ENCODE measurements around the gene FAM53A.

FAM53A gene

GRCh38 chr4:1628892-1629698 lies 55.0 kb downstream of the FAM53A start:
- TF ChIP-seq, protein P1, sequence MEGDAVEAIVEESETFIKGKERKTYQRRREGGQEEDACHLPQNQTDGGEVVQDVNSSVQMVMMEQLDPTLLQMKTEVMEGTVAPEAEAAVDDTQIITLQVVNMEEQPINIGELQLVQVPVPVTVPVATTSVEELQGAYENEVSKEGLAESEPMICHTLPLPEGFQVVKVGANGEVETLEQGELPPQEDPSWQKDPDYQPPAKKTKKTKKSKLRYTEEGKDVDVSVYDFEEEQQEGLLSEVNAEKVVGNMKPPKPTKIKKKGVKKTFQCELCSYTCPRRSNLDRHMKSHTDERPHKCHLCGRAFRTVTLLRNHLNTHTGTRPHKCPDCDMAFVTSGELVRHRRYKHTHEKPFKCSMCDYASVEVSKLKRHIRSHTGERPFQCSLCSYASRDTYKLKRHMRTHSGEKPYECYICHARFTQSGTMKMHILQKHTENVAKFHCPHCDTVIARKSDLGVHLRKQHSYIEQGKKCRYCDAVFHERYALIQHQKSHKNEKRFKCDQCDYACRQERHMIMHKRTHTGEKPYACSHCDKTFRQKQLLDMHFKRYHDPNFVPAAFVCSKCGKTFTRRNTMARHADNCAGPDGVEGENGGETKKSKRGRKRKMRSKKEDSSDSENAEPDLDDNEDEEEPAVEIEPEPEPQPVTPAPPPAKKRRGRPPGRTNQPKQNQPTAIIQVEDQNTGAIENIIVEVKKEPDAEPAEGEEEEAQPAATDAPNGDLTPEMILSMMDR (IDR thresholded peaks at IDR 0.05; ENCODE audit: low read depth, low read length) = peak; percentile 95
- DNase-seq (ENCODE audit: extremely low read depth, low read depth) = no peak

- no peak for DNase-seq (ENCODE audit: extremely low read depth, low read depth)
- TF ChIP-seq, protein P1 (IDR thresholded peaks at IDR 0.05; ENCODE audit: low read depth, low read length) = no peak
Observed at GRCh38 chr4:1627417-1628313, 56.4 kb downstream of the FAM53A start.

GRCh38 chr4:1626941-1627340 lies 57.2 kb downstream of the FAM53A start:
- TF ChIP-seq, protein P1 (IDR thresholded peaks at IDR 0.05; ENCODE audit: low read depth, low read length) = no peak
- no peak for DNase-seq (ENCODE audit: extremely low read depth, low read depth)

DNA sequence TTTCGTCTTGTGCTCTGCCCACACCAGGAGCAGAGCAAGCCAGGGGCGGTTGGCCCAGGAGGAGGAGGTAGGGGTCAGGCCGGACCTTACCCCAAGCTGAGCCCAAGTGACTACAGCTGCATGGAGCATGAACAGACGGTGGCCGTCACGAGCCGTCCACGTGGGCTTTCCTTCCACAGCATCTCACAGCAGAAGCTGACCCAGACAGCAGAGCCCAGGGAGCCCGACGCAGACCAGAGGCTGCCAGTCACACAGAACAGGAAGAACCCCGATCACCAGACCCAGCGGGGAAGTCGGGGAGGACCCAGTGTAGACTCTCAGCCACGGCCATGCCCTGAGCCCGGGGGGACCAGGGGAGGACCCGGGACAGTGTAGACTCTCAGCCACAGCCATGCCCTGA lies 58.0 kb downstream of the FAM53A start:
- no peak for DNase-seq (ENCODE audit: extremely low read depth, low read depth)
- TF ChIP-seq, protein P1 (IDR thresholded peaks at IDR 0.05; ENCODE audit: low read depth, low read length) = no peak

DNA sequence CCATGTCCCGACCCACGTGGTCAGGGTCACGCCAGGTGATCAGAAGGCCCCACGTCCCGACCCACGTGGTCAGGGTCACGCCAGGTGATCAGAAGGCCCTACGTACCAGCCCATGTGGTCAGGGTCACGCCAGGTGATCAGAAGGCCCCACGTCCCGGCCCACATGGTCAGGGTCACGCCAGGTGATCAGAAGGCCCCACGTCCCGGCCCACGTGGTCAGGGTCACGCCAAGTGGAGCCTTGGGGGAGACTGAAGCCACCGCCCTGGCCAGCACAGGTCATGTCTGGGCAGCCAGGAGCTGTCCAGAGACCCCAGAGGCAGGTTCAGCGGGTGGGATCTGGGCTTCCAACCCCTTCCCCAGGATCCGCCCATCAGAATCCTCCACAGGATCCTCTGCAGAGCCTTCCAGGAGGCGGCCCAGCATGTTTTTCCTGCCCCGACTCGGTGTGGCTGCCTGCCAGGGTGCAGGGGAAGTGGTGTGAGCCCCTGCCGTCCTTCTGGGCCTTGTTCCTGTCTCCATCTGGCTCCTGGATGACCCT lies 58.4 kb downstream of the FAM53A start:
- TF ChIP-seq, protein P1 (IDR thresholded peaks at IDR 0.05; ENCODE audit: low read depth, low read length) = no peak

DNA sequence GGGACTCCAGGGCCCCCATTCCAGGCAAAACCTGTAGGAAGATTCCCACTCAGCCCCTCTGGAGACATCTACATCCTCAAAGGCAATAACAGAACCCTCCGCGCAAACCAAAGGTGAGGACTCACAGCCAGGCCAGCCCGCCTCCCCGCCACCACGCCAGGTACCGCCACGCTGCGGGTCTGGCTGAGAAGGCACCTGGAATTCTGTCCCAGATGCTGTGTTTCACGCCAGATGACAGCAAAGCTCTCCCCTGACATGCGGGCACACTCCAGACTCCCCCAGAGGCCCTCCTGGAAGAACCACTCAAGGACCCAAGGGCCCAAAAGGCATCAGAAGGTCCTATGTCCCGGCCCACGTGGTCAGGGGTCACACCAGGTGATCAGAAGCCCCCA lies 59.6 kb downstream of the FAM53A start:
- TF ChIP-seq, protein P1 (IDR thresholded peaks at IDR 0.05; ENCODE audit: low read depth, low read length) = no peak
- no peak for DNase-seq (ENCODE audit: extremely low read depth, low read depth)

More for the DNA sequence above, 58.4 kb downstream of the FAM53A start:
- DNase-seq (ENCODE audit: extremely low read depth, low read depth) = no peak
